ENCODE measurements around the gene ISOC1.

ISOC1 gene

GRCh38 chr5:129094924-129095899 lies 663 bp downstream of the ISOC1 start:
- DNase-seq (ENCODE audit: low spot score), result peak; percentile 41

- no peak for DNase-seq (ENCODE audit: low spot score)
These were observed 1.9 kb downstream of the ISOC1 start for GRCh38 chr5:129096382-129096991.

- DNase-seq (ENCODE audit: low spot score), result no peak
These were observed 3.1 kb downstream of the ISOC1 start for GRCh38 chr5:129097498-129098296.

- DNase-seq (ENCODE audit: low spot score), result no peak
These were observed 4.1 kb downstream of the ISOC1 start for GRCh38 chr5:129098488-129099183.

GRCh38 chr5:129099184-129099569 lies 4.6 kb downstream of the ISOC1 start:
- no peak for DNase-seq (ENCODE audit: low spot score)

- no peak for DNase-seq (ENCODE audit: low spot score)
These were observed 7.2 kb downstream of the ISOC1 start for GRCh38 chr5:129101794-129102193.

- DNase-seq (ENCODE audit: low spot score), result no peak
These were observed 8.8 kb downstream of the ISOC1 start for GRCh38 chr5:129103397-129103796.

GRCh38 chr5:129104915-129105455 lies 10.4 kb downstream of the ISOC1 start:
- no peak for DNase-seq (ENCODE audit: low spot score)

GRCh38 chr5:129107637-129108036 lies 13.1 kb downstream of the ISOC1 start:
- no peak for DNase-seq (ENCODE audit: low spot score)

- no peak for DNase-seq (ENCODE audit: low spot score)
These were observed 16.2 kb downstream of the ISOC1 start for GRCh38 chr5:129110742-129111141.

GRCh38 chr5:129111351-129111750 lies 16.8 kb downstream of the ISOC1 start:
- DNase-seq (ENCODE audit: low spot score), result no peak

GRCh38 chr5:129112295-129112694 lies 17.7 kb downstream of the ISOC1 start:
- no peak for DNase-seq (ENCODE audit: low spot score)

- no peak for DNase-seq (ENCODE audit: low spot score)
These were observed 19.3 kb downstream of the ISOC1 start for GRCh38 chr5:129113867-129114266.

- no peak for DNase-seq (ENCODE audit: low spot score)
These were observed 20.1 kb downstream of the ISOC1 start for GRCh38 chr5:129114539-129115193.

GRCh38 chr5:129115680-129116079 lies 21.1 kb downstream of the ISOC1 start:
- DNase-seq (ENCODE audit: low spot score), result no peak

GRCh38 chr5:129116797-129117196 lies 22.2 kb downstream of the ISOC1 start:
- DNase-seq (ENCODE audit: low spot score), result no peak

GRCh38 chr5:129118405-129118804 lies 23.9 kb downstream of the ISOC1 start:
- DNase-seq (ENCODE audit: low spot score), result no peak

GRCh38 chr5:129118826-129119225 lies 24.3 kb downstream of the ISOC1 start:
- no peak for DNase-seq (ENCODE audit: low spot score)

- no peak for DNase-seq (ENCODE audit: low spot score)
These were observed 25.6 kb downstream of the ISOC1 start for GRCh38 chr5:129120158-129120581.

- DNase-seq (ENCODE audit: low spot score), result no peak
These were observed 28.0 kb downstream of the ISOC1 start for GRCh38 chr5:129122560-129122959.

- no peak for DNase-seq (ENCODE audit: low spot score)
These were observed 30.1 kb downstream of the ISOC1 start for GRCh38 chr5:129124608-129125007.

Data from activated CD4-positive, alpha-beta T cell treated with anti-CD3 and anti-CD28 coated beads, Interleukin-2, Interleukin-4, amounts not matched to agents 100 ng/mL and 50 ng/mL, durations not matched to agents 16 hours and 8 hours (primary cell).